CD14-positive monocyte (primary cell): ENCODE measurements around the gene UBP1. TPM values are rescaled to one million over a fixed set of nuclear protein-coding genes. Genes with fewer than 3 reads are reported as not detected.
"Not testable (repeated sequence)": the region's sequence is repeated elsewhere in the genome, so short reads cannot be mapped to it uniquely, and the experiment has no call there.

Experiments
- DNase-seq, 3 donors: peaks; one replicate each; pipeline ENCODE4 v3.0.0-alpha.2; 2011 to 2022
- H2AFZ ChIP-seq: 2 replicates; pipeline ENCODE4 v1.6.0; 2012; ENCODE audit warnings: mild to moderate bottlenecking, low read depth, low read length, inconsistent platforms; ENCODE audit not compliant: insufficient read depth, poor library complexity, severe bottlenecking
- H3K27ac ChIP-seq, 2 donors: 1 replicate in 1 of 2; 2 replicates in 1 of 2; pipeline ENCODE4 v1.5.1; 2012 to 2013; ENCODE audit warnings: low read length in 2 of 2, control low read depth in 1 of 2, inconsistent platforms in 1 of 2, low read depth in 1 of 2, mild to moderate bottlenecking in 1 of 2
- H3K27me3 ChIP-seq, 2 donors: one replicate each; pipeline versions ENCODE4 v1.6.0 to v1.6.1; 2011 to 2013; ENCODE audit warnings: low read length in 2 of 2; ENCODE audit not compliant: control insufficient read depth in 2 of 2, insufficient read depth in 2 of 2
- H3K36me3 ChIP-seq, 2 donors: replicated peaks in 1 of 2; 1 replicate in 1 of 2; 2 replicates in 1 of 2; pipeline versions ENCODE4 v1.5.1 to v1.6.1; 2012 to 2013; ENCODE audit warnings: low read length in 2 of 2, control low read depth in 1 of 2, inconsistent platforms in 1 of 2, mild to moderate bottlenecking in 1 of 2; ENCODE audit not compliant: insufficient read depth in 2 of 2, control insufficient read depth in 1 of 2
- H3K4me1 ChIP-seq, 2 donors: 1 replicate in 1 of 2; 2 replicates in 1 of 2; pipeline versions ENCODE4 v1.5.1 to v1.6.1; 2012 to 2013; ENCODE audit warnings: low read length in 2 of 2, control low read depth in 1 of 2, inconsistent platforms in 1 of 2, mild to moderate bottlenecking in 1 of 2, moderate library complexity in 1 of 2; ENCODE audit not compliant: insufficient read depth in 2 of 2, control insufficient read depth in 1 of 2
- H3K4me2 ChIP-seq: replicated peaks from 2 replicates; pipeline ENCODE3; 2012; ENCODE audit warnings: low read length, moderate library complexity, mild to moderate bottlenecking; ENCODE audit not compliant: poor library complexity, severe bottlenecking; ENCODE audit errors: extremely low read depth
- H3K4me3 ChIP-seq, 3 experiments: fragments of 200-600 bp in 1 of 3; sonication (generic) in 1 of 3; replicated peaks in 1 of 3; 1 replicate in 2 of 3; 2 replicates in 1 of 3; pipeline ENCODE4 v1.5.1; 2011 to 2013; ENCODE audit warnings: low read length in 3 of 3, mild to moderate bottlenecking in 3 of 3, control low read depth in 2 of 3, low read depth in 2 of 3, inconsistent platforms in 1 of 3, moderate library complexity in 1 of 3
- H3K79me2 ChIP-seq: 2 replicates; pipeline ENCODE4 v1.6.0; 2012; ENCODE audit warnings: mild to moderate bottlenecking, control low read depth, inconsistent platforms, low read length, moderate library complexity; ENCODE audit not compliant: insufficient read depth
- H3K9ac ChIP-seq: 2 replicates; pipeline ENCODE4 v1.6.0; 2017; ENCODE audit warnings: low read length, mild to moderate bottlenecking; ENCODE audit not compliant: insufficient read depth, poor library complexity, severe bottlenecking
- H3K9me3 ChIP-seq, 2 donors: replicated peaks in 1 of 2; 1 replicate in 1 of 2; 2 replicates in 1 of 2; pipeline versions ENCODE4 v1.5.1 to v1.6.1; 2012 to 2013; ENCODE audit warnings: low read length in 2 of 2, control low read depth in 1 of 2; ENCODE audit not compliant: control insufficient read depth in 1 of 2, insufficient read depth in 1 of 2
- H4K20me1 ChIP-seq: 2 replicates; pipeline ENCODE4 v1.6.0; 2012; ENCODE audit warnings: mild to moderate bottlenecking, low read length, control low read depth, moderate library complexity; ENCODE audit not compliant: insufficient read depth
- H3K27ac Mint-ChIP-seq, 7 donors: one replicate each; pipeline ENCODE4 v1.8.0; 2020; ENCODE audit warnings: mild to moderate bottlenecking in 7 of 7, mixed read lengths in 7 of 7, moderate library complexity in 6 of 7, inconsistent platforms in 2 of 7
- H3K27me3 Mint-ChIP-seq, 3 donors: one replicate each; pipeline ENCODE4 v1.8.0; 2021 to 2022; ENCODE audit warnings: low read depth in 3 of 3, mild to moderate bottlenecking in 3 of 3, mixed read lengths in 3 of 3, moderate library complexity in 3 of 3, inconsistent platforms in 1 of 3
- H3K36me3 Mint-ChIP-seq, 2 donors: one replicate each; pipeline ENCODE4 v1.8.0; 2020; ENCODE audit warnings: mixed read lengths in 2 of 2, inconsistent platforms in 1 of 2, mild to moderate bottlenecking in 1 of 2
- H3K4me1 Mint-ChIP-seq: one replicate; pipeline ENCODE4 v1.8.0; 2020; ENCODE audit warnings: mild to moderate bottlenecking, mixed read lengths
- H3K4me3 Mint-ChIP-seq, 2 donors: one replicate each; pipeline ENCODE4 v1.8.0; 2020; ENCODE audit warnings: mild to moderate bottlenecking in 2 of 2, mixed read lengths in 2 of 2, moderate library complexity in 1 of 2
- H3K9me3 Mint-ChIP-seq, 7 donors: one replicate each; pipeline ENCODE4 v1.8.0; 2020 to 2022; ENCODE audit warnings: mixed read lengths in 7 of 7, mild to moderate bottlenecking in 6 of 7, moderate library complexity in 6 of 7, inconsistent platforms in 2 of 7
- WGBS: methylation state at CpG from one replicate; pipeline ENCODE4 v1.1.5; 2013; ENCODE audit warnings: missing lambda C conversion rate; ENCODE audit not compliant: insufficient coverage; 5-methylcytosine and 5-hydroxymethylcytosine counted together
- intact Hi-C, 2 donors: fragments of 100-400 bp; cut with micrococcal nuclease; formaldehyde crosslinking; loops; one replicate each; pipeline versions ENCODE4 v1.15.0 to v1.15.1; 2023
- polyA plus RNA-seq, 3 donors: library from polyadenylated mRNA; depleted of rRNA in 1 of 3; unstranded in 2 of 3; stranded (reverse) in 1 of 3; fragments of 300-500 nt in 2 of 3; fragments of >200 nt in 1 of 3; fragmentation: Illumina TruSeq in 2 of 3; gene quantifications; 1 replicate in 2 of 3; 2 replicates in 1 of 3; pipeline ENCODE4 v1.2.3, GENCODE V29; 2012 to 2021
- TF ChIP-seq, protein P1 (sequence below): fragments of 200-600 bp; IDR thresholded peaks from one replicate; pipeline ENCODE4 v1.8.0; 2022; ENCODE audit warnings: antibody characterized with exemption, mild to moderate bottlenecking

UBP1 gene
- polyA plus RNA-seq, 3 donors: 7.8 to 72.4 (median 8.8) TPM

DNA sequence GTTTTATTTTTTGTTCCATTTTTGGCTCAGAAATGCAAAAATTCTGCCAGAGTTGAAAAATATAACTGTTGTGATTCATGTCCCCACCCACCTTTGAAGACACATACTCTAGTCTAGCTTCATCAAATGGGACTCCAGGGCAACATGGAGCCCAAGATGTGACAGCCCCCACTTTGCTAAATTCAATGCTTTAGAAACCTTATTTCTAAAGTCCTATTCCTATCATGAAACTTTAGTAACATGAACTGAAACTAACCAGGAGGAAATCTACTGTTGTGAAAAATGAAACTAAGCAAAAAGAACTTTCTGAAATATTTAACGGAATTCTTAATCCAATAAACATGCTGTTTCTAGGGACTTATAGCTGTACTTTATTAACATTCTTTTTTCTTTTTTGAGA, 20.3 kb downstream of the UBP1 start:
- no peaks in the 10 kb centered on the region for H3K27me3 ChIP-seq
- WGBS: no CpG with 5 or more reads among the region's 1 CpG
- TF ChIP-seq, protein P1, sequence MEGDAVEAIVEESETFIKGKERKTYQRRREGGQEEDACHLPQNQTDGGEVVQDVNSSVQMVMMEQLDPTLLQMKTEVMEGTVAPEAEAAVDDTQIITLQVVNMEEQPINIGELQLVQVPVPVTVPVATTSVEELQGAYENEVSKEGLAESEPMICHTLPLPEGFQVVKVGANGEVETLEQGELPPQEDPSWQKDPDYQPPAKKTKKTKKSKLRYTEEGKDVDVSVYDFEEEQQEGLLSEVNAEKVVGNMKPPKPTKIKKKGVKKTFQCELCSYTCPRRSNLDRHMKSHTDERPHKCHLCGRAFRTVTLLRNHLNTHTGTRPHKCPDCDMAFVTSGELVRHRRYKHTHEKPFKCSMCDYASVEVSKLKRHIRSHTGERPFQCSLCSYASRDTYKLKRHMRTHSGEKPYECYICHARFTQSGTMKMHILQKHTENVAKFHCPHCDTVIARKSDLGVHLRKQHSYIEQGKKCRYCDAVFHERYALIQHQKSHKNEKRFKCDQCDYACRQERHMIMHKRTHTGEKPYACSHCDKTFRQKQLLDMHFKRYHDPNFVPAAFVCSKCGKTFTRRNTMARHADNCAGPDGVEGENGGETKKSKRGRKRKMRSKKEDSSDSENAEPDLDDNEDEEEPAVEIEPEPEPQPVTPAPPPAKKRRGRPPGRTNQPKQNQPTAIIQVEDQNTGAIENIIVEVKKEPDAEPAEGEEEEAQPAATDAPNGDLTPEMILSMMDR: no peak
- no peak overlapping the region for H2AFZ ChIP-seq
- H3K4me3 ChIP-seq: peak overlapping the region in 1 of 3 experiments; percentile 49
- peaks cover 15 to 40% of the 10 kb centered on the region in 2 donors for H3K36me3 ChIP-seq
- H3K36me3 Mint-ChIP-seq: peaks cover 53 to 63% of the 10 kb centered on the region in 2 donors
- peak overlapping the region; percentile 53 to 76 for H3K4me3 Mint-ChIP-seq
- no peaks in the 10 kb centered on the region for H3K9me3 Mint-ChIP-seq
- H3K79me2 ChIP-seq: peaks cover 95% of the 10 kb centered on the region
- H3K4me1 ChIP-seq: peaks cover 37 to 50% of the 10 kb centered on the region in 2 donors
- H3K4me2 ChIP-seq: peak overlapping the region; percentile 52
- peak overlapping the region; percentile 66 to 82 for H3K27ac ChIP-seq
- no peaks in the 10 kb centered on the region for H3K9me3 ChIP-seq
- H4K20me1 ChIP-seq: peaks cover 6% of the 10 kb centered on the region
- H3K27ac Mint-ChIP-seq: peak overlapping the region; percentile 83 to 94 (median 94)
- peak in 1 of 3 donors; percentile 30 for DNase-seq
- peaks cover 48% of the 10 kb centered on the region for H3K4me1 Mint-ChIP-seq
- peak overlapping the region; percentile 1 for H3K9ac ChIP-seq
- no peaks in the 10 kb centered on the region for H3K27me3 Mint-ChIP-seq
- intact Hi-C loops: loop anchor here in 1 of 2 donors (2.0 kb wide), 1 partner anchor 17 kb away; no protein-coding TSS in a partner anchor

DNA sequence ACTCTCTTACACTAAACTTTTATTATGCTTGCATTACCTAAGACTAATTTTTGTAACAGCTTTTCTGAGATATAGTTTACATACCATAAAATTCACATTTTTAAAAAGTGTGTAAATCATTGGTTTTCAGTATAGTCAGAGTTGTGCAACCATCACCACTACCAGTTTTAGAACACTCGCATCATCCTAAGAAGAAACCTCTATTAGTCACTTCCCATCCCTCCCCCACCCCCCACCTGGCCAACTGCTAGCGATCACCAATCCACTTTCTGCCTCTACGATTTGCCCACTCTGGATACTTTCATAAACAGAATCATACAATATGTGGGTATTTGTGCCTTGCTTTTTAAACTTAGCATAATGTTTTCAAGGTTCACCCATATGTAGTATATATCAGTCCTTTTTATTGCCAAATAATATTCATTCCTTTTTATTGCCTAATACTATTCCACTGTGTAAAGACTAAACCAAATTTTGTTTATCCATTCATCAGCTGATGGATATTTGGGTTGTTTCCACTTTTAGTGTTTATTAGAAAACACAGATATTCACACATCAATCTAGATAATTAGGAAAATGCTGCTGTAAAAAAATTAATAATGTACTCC, 23.0 kb downstream of the UBP1 start:
- Histone ChIP-seq H4K20me1 (no peaks in the 10 kb centered on the region), H3K36me3 (peaks cover 26 to 46% of the 10 kb centered on the region in 2 donors), H3K27me3 (no peaks in the 10 kb centered on the region), H3K9me3 (no peaks in the 10 kb centered on the region), H3K79me2 (peaks cover 92% of the 10 kb centered on the region), H3K9ac (no peak overlapping the region), H3K4me2 (peak overlapping the region; percentile 41), H3K4me3 (peak overlapping the region in 1 of 3 experiments; percentile 45), H3K27ac (peak overlapping the region in 1 of 2 donors; percentile 52), H2AFZ (no peak overlapping the region), H3K4me1 (peaks cover 32 to 42% of the 10 kb centered on the region in 2 donors)
- Mint-ChIP-seq H3K27me3 (peaks cover 0 to 2% (median 0%) of the 10 kb centered on the region in 3 donors), H3K9me3 (no peaks in the 10 kb centered on the region), H3K4me3 (peak overlapping the region in 1 of 2 donors; percentile 42), H3K27ac (peak overlapping the region; percentile 78 to 90 (median 88)), H3K4me1 (peaks cover 43% of the 10 kb centered on the region), H3K36me3 (peaks cover 57 to 62% of the 10 kb centered on the region in 2 donors)
- peak; percentile 52 to 74 (median 69) for DNase-seq
- WGBS: no CpG with 5 or more reads among the region's 3 CpGs
- TF ChIP-seq, protein P1: no peak
- intact Hi-C loops: no loop called here

DNA sequence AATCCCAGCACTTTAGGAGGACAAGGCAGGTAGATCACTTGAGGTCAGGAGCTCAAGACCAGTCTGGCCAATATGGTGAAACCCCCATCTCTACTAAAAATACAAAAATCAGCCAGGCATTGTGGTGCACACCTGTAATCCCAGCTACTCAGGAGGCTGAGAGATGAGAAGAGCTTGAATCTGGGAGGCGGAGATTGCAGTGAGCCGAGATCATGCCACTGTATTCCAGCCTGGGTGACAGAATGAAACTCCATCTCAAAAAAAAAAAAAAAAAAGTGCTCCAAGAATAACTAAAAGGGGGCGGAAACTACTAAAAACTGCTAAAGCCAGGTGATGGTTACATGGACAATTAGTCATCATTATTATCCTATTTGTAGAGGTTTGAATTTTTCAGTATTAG, 29.4 kb downstream of the UBP1 start:
- H3K4me1 Mint-ChIP-seq, H3K4me3 Mint-ChIP-seq, H3K27me3 Mint-ChIP-seq, H3K27me3 ChIP-seq, H3K4me2 ChIP-seq, H3K9me3 ChIP-seq, H3K27ac Mint-ChIP-seq, H3K4me3 ChIP-seq, DNase-seq, H2AFZ ChIP-seq, H3K9ac ChIP-seq, H3K4me1 ChIP-seq, H3K9me3 Mint-ChIP-seq, H3K27ac ChIP-seq, intact Hi-C loops: not testable (repeated sequence)
- peaks cover 15% of the 10 kb centered on the region for H4K20me1 ChIP-seq
- no CpG with 5 or more reads among the region's 3 CpGs for WGBS
- H3K36me3 Mint-ChIP-seq: peaks cover 77 to 90% of the 10 kb centered on the region in 2 donors
- H3K36me3 ChIP-seq: peaks cover 82 to 100% of the 10 kb centered on the region in 2 donors
- peaks cover 75% of the 10 kb centered on the region for H3K79me2 ChIP-seq
